HG02588 (cell line): ENCODE measurements around the gene EYA4.

Source experiments
- ATAC-seq: cut with Tn5 transposase; IDR thresholded peaks from one replicate; pipeline ENCODE4 v1.9.1; 2021; ENCODE audit warnings: mild to moderate bottlenecking, moderate library complexity; ENCODE audit not compliant: unreplicated experiment

The EYA4 gene

GRCh38 chr6:133288662-133289061 lies 47.5 kb downstream of the EYA4 start:
- no peak for ATAC-seq

GRCh38 chr6:133289733-133290306 lies 48.7 kb downstream of the EYA4 start:
- no peak for ATAC-seq

- ATAC-seq: no peak
These were observed 49.8 kb downstream of the EYA4 start for GRCh38 chr6:133290930-133291329.

- ATAC-seq: no peak
These were observed 50.5 kb downstream of the EYA4 start for GRCh38 chr6:133291671-133292070.

- no peak for ATAC-seq
These were observed 56.5 kb downstream of the EYA4 start for GRCh38 chr6:133297657-133298056.

- ATAC-seq: no peak
These were observed 57.2 kb downstream of the EYA4 start for GRCh38 chr6:133298335-133298734.

- no peak for ATAC-seq
These were observed 57.6 kb downstream of the EYA4 start for GRCh38 chr6:133298801-133299200.

- no peak for ATAC-seq
These were observed 59.7 kb downstream of the EYA4 start for GRCh38 chr6:133300896-133301295.

- ATAC-seq: no peak
These were observed 60.7 kb downstream of the EYA4 start for GRCh38 chr6:133301835-133302234.

- no peak for ATAC-seq
These were observed 65.8 kb downstream of the EYA4 start for GRCh38 chr6:133306931-133307330.

- ATAC-seq: no peak
These were observed 68.4 kb downstream of the EYA4 start for GRCh38 chr6:133309579-133309978.

- ATAC-seq: no peak
These were observed 70.8 kb downstream of the EYA4 start for GRCh38 chr6:133312006-133312405.

GRCh38 chr6:133313068-133313467 lies 71.9 kb downstream of the EYA4 start:
- ATAC-seq: no peak

- ATAC-seq: no peak
These were observed 73.8 kb downstream of the EYA4 start for GRCh38 chr6:133314947-133315346.

- ATAC-seq: no peak
These were observed 74.7 kb downstream of the EYA4 start for GRCh38 chr6:133315811-133316210.

GRCh38 chr6:133317704-133318103 lies 76.5 kb downstream of the EYA4 start:
- ATAC-seq: no peak

- no peak for ATAC-seq
These were observed 85.4 kb downstream of the EYA4 start for GRCh38 chr6:133326584-133326983.

GRCh38 chr6:133333852-133334251 lies 92.7 kb downstream of the EYA4 start:
- no peak for ATAC-seq

- no peak for ATAC-seq
These were observed 96.2 kb downstream of the EYA4 start for GRCh38 chr6:133337308-133337707.

GRCh38 chr6:133339543-133340384 lies 98.6 kb downstream of the EYA4 start:
- ATAC-seq: no peak

- no peak for ATAC-seq
These were observed 99.4 kb downstream of the EYA4 start for GRCh38 chr6:133340557-133340956.

- ATAC-seq: no peak
These were observed 100.5 kb downstream of the EYA4 start for GRCh38 chr6:133341607-133342158.
